Vagina (tissue), 2 donors: ENCODE data around the gene CAPN2. TPM values are rescaled to one million over a fixed set of nuclear protein-coding genes. Genes with fewer than 3 reads are reported as not detected.

Source experiments
- DNase-seq, 2 donors: peaks; one replicate each; pipeline ENCODE4 v3.0.0-alpha.2; 2017; ENCODE audit errors: extremely low spot score in 2 of 2
- H3K27ac ChIP-seq: fragments of 200-600 bp; sonication (generic); one replicate; pipeline ENCODE4 v1.5.1; 2019
- H3K27me3 ChIP-seq: fragments of 200-600 bp; sonication (generic); one replicate; pipeline ENCODE4 v1.5.1; 2019
- H3K36me3 ChIP-seq, 2 donors: fragments of 200-600 bp; sonication (generic); one replicate each; pipeline ENCODE4 v1.5.1; 2017 to 2019
- H3K4me1 ChIP-seq: fragments of 200-600 bp; sonication (generic); one replicate; pipeline ENCODE4 v1.5.1; 2019
- H3K4me3 ChIP-seq, 2 donors: fragments of 200-600 bp; sonication (generic); 1 replicate in 1 of 2; 2 replicates in 1 of 2; pipeline ENCODE4 v1.5.1; 2016 to 2019
- H3K9me3 ChIP-seq: fragments of 200-600 bp; sonication (generic); one replicate; pipeline ENCODE4 v1.5.1; 2019
- POLR2A ChIP-seq, 2 donors: fragments of 450-650 bp; IDR thresholded peaks; one replicate each; pipeline ENCODE4 v1.6.1; 2017; ENCODE audit warnings: antibody characterized with exemption in 2 of 2, mild to moderate bottlenecking in 2 of 2, moderate library complexity in 2 of 2
- POLR2AphosphoS5 ChIP-seq, 2 donors: sonication (generic); formaldehyde crosslinking; IDR thresholded peaks; one replicate each; pipeline ENCODE4 v1.9.0; 2017; ENCODE audit warnings: antibody characterized with exemption in 2 of 2, mild to moderate bottlenecking in 2 of 2, low read depth in 1 of 2; ENCODE audit not compliant: insufficient read depth in 1 of 2
- intact Hi-C: fragments of 100-400 bp; cut with DNase I; formaldehyde crosslinking; loops from one replicate; pipeline ENCODE4 v1.15.1; 2023
- total RNA-seq: library from RNA; depleted of rRNA; stranded (reverse); fragments of >200 nt; gene quantifications from one replicate; pipeline ENCODE4 v1.2.3, GENCODE V29; 2016
- TF ChIP-seq, protein P1 (sequence below), 3 experiments: fragments of 450-650 bp in 2 of 3; fragments of 200-600 bp in 1 of 3; sonication (generic) in 1 of 3; IDR thresholded peaks; one replicate each; pipeline ENCODE4 v1.5.1; 2017 to 2019; ENCODE audit warnings: antibody characterized with exemption in 3 of 3, mild to moderate bottlenecking in 2 of 3, moderate library complexity in 2 of 3

CAPN2 gene
- total RNA-seq, 1 donor from 2014 or later, result 208 TPM

DNA sequence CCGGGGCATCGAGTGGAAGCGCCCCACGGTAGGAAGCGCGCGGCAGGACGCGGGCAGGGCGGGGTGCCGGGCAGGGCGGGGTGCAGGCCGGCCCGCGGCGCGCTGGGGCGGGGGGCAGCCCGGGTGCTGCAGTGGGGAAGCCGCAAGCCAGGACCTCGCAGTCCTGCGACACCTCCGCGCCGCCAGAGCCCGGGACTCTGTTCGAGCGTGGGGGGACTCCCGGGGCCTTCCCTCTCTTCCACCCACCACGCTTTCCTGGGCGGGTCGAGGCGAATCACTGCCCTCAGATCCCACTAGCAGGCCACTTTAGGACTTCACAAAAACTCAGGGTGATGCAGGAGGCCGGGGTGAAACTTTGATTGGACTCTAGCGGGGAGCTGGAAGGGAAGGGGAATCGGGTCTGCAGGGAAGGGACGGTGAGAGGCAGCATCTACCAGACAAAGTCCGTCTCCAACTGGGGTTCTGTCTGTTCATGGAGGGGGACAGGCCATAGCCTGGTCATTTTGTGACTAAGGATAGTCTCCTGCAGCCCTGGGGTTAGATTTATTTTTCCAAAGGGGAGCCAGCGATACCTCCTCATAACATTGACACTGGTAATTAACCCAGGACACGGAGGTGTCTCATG is 623 bp downstream of the CAPN2 start:
- DNase-seq, result no peak
- no peaks in the 10 kb centered on the region for H3K9me3 ChIP-seq
- H3K27me3 ChIP-seq, result no peaks in the 10 kb centered on the region
- no peak for TF ChIP-seq POLR2A (IDR thresholded peaks at IDR 0.05)
- TF ChIP-seq, protein P1, sequence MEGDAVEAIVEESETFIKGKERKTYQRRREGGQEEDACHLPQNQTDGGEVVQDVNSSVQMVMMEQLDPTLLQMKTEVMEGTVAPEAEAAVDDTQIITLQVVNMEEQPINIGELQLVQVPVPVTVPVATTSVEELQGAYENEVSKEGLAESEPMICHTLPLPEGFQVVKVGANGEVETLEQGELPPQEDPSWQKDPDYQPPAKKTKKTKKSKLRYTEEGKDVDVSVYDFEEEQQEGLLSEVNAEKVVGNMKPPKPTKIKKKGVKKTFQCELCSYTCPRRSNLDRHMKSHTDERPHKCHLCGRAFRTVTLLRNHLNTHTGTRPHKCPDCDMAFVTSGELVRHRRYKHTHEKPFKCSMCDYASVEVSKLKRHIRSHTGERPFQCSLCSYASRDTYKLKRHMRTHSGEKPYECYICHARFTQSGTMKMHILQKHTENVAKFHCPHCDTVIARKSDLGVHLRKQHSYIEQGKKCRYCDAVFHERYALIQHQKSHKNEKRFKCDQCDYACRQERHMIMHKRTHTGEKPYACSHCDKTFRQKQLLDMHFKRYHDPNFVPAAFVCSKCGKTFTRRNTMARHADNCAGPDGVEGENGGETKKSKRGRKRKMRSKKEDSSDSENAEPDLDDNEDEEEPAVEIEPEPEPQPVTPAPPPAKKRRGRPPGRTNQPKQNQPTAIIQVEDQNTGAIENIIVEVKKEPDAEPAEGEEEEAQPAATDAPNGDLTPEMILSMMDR (IDR thresholded peaks at IDR 0.05), result no peak
- TF ChIP-seq POLR2AphosphoS5 (IDR thresholded peaks at IDR 0.05; ENCODE audit: insufficient read depth in 1 of 2, low read depth in 1 of 2), result peak in 1 of 2 donors; percentile 3
- intact Hi-C loops, result loop anchor here (2.0 kb wide), 1 partner anchor 36 kb away; no protein-coding TSS in a partner anchor
- peak overlapping the region; percentile 96 for H3K27ac ChIP-seq
- H3K4me1 ChIP-seq, result peaks cover 70% of the 10 kb centered on the region
- peak overlapping the region; percentile 68 to 75 for H3K4me3 ChIP-seq
- peaks cover 0 to 4% of the 10 kb centered on the region in 2 donors for H3K36me3 ChIP-seq

DNA sequence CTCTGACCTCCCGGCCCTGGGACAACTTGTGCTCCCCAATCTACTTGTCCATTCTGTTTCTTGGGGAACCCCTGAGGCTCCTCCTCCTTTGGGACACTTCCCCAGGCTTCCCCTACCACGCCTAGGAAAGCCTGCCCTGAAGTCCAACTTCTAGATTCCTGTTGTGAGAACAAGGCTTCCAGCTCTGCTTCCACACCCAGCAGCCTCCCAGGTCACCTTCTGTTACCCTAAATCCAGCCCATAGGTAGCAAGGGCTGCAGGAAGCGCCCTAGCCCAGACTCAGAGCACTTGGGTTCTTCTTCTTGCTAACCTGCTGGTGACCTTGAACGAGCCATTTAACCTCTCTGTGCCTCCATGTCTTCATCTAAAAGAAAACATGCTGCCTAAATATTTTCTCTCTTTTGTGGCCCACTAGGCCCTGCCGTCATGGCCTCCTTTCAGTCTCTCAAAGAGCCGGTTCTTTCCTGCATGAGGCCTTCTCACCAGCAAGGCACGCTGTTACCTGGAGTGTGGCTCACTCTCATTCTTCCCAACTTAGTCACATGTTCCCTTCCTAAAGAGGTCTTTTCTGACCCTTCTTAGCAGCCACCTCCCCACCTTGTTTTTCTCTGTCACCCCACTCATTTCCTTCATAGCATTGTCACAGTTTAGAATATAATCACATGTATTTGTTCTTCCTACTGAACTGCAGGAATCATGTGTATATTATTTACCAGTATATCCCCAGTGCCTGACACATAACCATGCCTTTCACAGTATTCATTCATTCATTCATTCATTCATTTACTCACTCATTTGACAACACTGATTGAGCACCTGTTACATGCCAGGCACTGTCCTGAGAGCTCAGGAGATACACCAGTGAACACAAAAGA is 1.4 kb downstream of the CAPN2 start:
- Histone ChIP-seq H3K27me3 (no peaks in the 10 kb centered on the region), H3K4me1 (peaks cover 70% of the 10 kb centered on the region), H3K36me3 (peaks cover 0 to 12% of the 10 kb centered on the region in 2 donors), H3K4me3 (peak overlapping the region; percentile 68 to 75), H3K9me3 (no peaks in the 10 kb centered on the region), H3K27ac (peak overlapping the region; percentile 96)
- no peak for DNase-seq
- TF ChIP-seq, protein P1 (IDR thresholded peaks at IDR 0.05), result no peak
- TF ChIP-seq POLR2AphosphoS5 (IDR thresholded peaks at IDR 0.05; ENCODE audit: insufficient read depth in 1 of 2, low read depth in 1 of 2) (no peak), POLR2A (IDR thresholded peaks at IDR 0.05) (no peak)
- intact Hi-C loops, result loop anchor here (2.0 kb wide), 1 partner anchor 35 kb away; no protein-coding TSS in a partner anchor

DNA sequence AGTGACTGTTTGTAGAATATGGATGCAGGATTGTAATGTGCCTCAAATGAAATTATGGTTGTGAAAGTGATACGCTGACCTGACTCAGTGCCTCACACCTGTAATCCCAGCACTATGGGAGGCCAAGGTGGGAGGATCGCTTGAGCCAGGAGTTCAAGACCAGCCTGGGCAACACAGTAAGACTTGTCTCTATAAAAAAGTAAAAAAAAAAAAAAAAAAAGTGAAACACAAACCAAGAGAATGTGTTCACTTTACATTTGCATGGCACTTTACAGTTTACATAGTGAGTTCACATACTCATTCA is 2.0 kb downstream of the CAPN2 start:
- Histone ChIP-seq H3K27ac (peak overlapping the region; percentile 96), H3K4me1 (peaks cover 64% of the 10 kb centered on the region), H3K4me3 (peak overlapping the region; percentile 17 to 68), H3K27me3 (no peaks in the 10 kb centered on the region), H3K9me3 (no peaks in the 10 kb centered on the region), H3K36me3 (peaks cover 0 to 18% of the 10 kb centered on the region in 2 donors)
- TF ChIP-seq POLR2AphosphoS5 (IDR thresholded peaks at IDR 0.05; ENCODE audit: insufficient read depth in 1 of 2, low read depth in 1 of 2), result no peak
- TF ChIP-seq, protein P1 (IDR thresholded peaks at IDR 0.05), result no peak
- TF ChIP-seq POLR2A (IDR thresholded peaks at IDR 0.05), result no peak
- intact Hi-C loops, result no loop called here
- DNase-seq, result no peak

DNA sequence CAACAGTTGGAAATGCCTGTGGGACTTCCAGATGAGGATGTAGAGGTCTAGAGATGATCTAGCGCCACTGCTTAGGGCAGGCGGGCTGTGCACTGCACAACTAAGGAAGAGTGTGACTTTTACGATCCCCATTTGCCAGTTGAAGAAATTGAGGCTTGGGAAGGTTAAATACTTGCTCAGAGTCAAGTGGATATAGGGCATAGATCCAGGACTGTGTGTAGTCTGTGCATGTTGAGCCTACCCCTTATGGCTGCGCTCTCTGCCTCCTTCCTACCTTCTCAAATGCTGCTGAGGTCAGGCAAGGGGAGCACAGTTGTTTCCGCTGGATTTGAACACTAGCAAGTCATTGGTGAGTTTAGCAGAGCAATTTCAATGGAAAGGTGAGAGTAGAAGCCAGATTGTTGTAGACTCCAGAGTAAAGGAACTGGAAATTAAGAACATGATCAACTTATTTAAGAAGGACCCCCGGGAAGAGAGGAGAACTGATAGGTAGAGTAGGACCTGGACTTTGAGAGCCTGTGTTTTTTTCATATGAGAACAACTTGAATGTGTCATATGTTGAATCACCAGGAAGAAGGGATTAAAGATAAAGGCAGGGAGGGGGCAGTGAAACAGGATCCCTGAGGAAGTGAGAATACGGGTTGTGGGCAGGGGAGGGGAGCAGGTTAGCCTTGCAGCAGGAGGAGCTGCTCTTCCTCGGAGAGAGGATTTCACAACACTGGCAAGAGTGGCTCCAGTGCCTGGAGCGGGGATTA is 2.7 kb downstream of the CAPN2 start:
- Histone ChIP-seq H3K9me3 (no peaks in the 10 kb centered on the region), H3K27me3 (no peaks in the 10 kb centered on the region), H3K4me3 (peak overlapping the region in 1 of 2 donors; percentile 17), H3K36me3 (peaks cover 0 to 24% of the 10 kb centered on the region in 2 donors), H3K27ac (peak overlapping the region; percentile 96), H3K4me1 (peaks cover 67% of the 10 kb centered on the region)
- DNase-seq, result no peak
- intact Hi-C loops, result no loop called here
- peak in 1 of 2 donors; percentile 29 for TF ChIP-seq POLR2AphosphoS5 (IDR thresholded peaks at IDR 0.05; ENCODE audit: insufficient read depth in 1 of 2, low read depth in 1 of 2)
- TF ChIP-seq, protein P1 (IDR thresholded peaks at IDR 0.05), result no peak
